Endometrial microvascular endothelial cells (primary cell): ENCODE data around the gene GGA2. TPM values are rescaled to one million over a fixed set of nuclear protein-coding genes. Genes with fewer than 3 reads are reported as not detected.
"Not testable (repeated sequence)": the region's sequence is repeated elsewhere in the genome, so short reads cannot be mapped to it uniquely, and the experiment has no call there.

Source experiments
- in situ Hi-C: cut with HindIII; loops from 2 replicates; pipeline ENCODE4 v1.10.0; 2017; ENCODE audit warnings: low sequenced_read_pairs, low pct_unique_long_range_greater_than_20kb; ENCODE audit errors: inconsistent ontology term
- total RNA-seq: library from RNA; depleted of rRNA; stranded (reverse); fragments of >200 nt; gene quantifications from one replicate; pipeline ENCODE4 v1.2.3, GENCODE V29; 2015; ENCODE audit errors: inconsistent ontology term

The GGA2 gene
- total RNA-seq, 1 donor from 2014 or later: 17.7 TPM

DNA sequence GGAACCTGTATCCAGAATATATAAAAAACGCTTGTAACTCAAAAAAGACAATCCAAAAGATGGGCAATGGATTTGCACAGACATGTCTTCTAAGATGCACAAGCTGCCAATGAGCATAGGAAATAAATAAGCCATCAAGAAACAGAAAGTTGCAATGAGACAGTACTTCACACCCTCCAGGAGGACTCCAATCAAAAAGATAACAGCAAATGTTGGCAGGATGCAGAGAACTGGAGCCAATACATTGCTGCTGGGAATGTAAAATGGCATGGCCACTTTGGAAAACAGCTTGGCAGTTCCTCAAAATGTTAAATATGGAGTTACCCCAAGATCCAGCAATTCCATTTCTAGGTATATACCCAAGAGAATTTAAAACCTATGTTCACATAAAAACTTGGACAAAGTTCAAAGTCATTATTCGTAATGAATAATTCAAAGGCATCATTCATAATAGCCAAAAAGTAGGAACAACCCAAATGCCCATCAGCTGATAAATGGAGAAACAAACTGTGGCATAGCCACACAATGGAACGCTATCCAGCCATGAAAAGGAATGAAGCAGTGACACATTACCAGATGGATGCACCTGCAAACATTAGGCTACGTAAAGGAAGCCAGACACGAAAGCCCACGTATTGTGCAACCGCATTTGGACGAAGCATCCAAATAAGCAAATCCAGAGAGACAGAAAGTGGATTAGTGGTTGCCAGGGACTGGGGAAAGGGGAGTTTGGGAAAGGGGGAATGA is 25.6 kb downstream of the GGA2 start:
- in situ Hi-C loops: no loop called here

- in situ Hi-C loops: not testable (repeated sequence)
Measured at GRCh38 chr16:23483492-23483891, 26.8 kb downstream of the GGA2 start.

DNA sequence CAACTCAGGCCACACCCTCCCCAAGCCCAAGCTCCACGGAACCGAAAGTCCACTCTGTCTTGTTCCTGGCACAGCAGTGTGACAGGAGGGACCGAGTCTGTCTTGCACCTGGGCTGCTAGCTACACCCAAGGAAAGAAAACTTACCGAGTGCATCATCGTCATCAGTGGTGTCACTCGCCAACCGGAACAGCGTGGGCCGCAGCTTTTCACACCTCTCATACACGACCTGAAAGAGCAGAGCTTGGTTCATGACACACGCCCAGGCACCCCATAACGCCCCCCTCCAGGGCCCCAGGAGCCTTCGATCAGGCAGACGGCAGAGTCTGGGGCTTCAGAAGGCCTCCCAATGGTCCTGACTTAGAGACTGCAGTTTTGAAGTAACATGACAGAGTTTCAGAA is 27.5 kb downstream of the GGA2 start:
- in situ Hi-C loops: no loop called here

GRCh38 chr16:23480257-23480656 is 30.0 kb downstream of the GGA2 start:
- in situ Hi-C loops: no loop called here

DNA sequence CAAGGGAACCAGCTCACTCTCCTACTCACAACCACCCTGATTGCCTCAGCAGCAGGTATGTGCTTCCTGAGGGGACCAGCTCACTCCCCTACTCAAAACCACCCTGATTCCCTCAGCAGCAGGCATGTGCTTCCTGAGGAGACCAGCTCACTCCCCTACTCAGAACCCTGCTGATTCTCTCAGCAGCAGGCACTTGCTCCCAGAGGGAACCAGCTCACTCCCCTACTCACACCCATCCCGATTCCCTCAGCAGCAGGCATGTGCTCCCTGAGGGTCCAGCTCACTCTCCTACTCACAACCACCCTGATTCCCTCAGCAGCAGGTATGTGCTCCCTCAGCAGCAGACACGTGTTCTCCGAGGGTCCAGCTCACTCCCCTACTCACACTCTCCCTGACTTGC is 31.2 kb downstream of the GGA2 start:
- in situ Hi-C loops: no loop called here

DNA sequence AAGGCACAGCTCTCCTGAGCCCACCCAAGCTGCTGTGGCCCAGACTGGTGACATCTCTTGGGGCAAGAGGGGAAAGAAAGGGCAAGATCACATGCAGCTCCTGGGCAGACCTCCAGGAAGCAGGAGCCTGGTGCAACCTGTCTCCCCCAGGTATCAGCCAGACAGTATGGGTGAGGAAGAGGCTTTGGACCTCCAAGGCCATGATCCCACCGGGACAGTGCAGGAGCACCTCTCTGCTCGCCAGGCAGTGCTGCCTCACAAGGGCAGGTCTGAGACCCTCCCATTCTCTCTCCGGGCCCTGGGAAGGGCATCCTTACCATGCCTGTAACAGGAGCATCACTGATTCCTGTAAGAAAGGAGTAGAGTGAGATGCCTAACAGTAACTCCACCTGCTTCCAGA is 31.7 kb downstream of the GGA2 start:
- in situ Hi-C loops: no loop called here

DNA sequence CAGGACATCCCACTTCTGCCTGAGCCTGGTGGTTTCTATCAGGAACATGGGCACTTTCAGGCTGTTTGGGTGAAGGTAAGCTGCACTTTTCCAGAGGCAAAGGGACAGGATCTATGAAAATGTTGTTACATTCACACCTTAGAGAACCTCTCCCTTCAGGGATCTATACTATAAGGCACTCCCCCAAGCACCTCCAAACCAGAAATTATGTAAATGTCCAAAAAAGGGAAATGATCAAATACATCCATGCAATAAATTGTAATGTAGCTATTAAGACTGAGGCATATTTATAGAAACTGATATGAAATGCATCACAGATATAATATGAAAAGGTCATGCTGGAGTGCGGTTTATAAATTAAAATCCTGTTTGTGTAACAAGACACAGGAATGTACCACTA is 34.0 kb downstream of the GGA2 start:
- in situ Hi-C loops: no loop called here

- in situ Hi-C loops: no loop called here
Measured at GRCh38 chr16:23469814-23470213, 40.5 kb downstream of the GGA2 start.

DNA sequence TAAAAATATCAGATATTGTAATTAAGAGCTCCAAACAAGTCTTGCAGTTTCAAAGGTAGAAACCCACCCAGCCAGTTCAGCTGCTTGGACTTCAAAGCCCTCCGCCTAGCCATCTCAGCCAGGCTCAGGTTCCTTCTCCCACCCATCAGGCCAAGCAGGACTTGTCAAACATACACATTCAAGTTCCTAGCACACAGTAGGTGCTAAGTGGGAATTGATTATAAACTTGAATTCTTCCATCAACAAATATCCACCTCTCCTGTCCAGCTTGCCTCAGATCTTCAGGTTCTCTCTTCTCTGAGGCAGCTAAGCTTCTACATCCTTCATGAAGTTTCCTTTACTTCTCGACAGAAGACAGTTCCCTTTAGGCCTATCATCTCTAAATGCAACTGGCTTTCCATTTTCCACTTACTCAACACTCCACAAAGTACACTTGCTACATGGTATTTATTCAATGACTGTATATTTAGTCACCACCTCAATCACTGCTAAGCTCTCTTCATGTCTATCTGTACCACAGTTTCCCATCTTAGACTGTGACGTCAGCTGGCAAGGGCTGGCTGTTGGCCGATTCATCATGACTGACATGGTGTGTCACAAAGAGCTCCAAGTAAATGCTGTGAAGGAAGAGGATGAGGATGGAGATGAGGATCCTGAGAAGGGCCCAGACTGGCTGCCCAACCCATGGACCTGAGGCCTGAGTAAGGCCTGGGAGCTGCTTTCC is 44.0 kb downstream of the GGA2 start:
- in situ Hi-C loops: no loop called here

DNA sequence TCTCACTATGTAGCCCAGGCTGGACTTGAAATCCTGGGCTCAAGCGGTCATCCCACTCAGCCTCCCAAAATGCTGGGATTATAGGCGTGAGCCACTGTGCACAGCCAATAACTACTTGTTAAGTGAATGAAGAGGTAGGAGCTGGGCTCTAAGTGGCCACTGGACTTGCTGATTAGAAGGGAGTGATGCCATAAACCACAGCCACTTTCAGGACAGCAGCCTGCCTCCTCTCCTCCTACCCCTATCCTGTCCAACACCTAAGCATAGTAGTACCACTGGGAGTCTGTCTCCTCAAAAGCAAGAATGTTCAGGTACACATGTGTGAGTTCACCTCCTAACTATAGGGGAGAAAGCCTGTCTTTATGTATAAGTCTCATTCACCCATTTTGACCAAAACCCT is 45.1 kb downstream of the GGA2 start:
- in situ Hi-C loops: no loop called here

- in situ Hi-C loops: no loop called here
Measured at GRCh38 chr16:23464196-23464595, 46.1 kb downstream of the GGA2 start.

GRCh38 chr16:23462994-23463393 is 47.3 kb downstream of the GGA2 start:
- in situ Hi-C loops: not testable (repeated sequence)

DNA sequence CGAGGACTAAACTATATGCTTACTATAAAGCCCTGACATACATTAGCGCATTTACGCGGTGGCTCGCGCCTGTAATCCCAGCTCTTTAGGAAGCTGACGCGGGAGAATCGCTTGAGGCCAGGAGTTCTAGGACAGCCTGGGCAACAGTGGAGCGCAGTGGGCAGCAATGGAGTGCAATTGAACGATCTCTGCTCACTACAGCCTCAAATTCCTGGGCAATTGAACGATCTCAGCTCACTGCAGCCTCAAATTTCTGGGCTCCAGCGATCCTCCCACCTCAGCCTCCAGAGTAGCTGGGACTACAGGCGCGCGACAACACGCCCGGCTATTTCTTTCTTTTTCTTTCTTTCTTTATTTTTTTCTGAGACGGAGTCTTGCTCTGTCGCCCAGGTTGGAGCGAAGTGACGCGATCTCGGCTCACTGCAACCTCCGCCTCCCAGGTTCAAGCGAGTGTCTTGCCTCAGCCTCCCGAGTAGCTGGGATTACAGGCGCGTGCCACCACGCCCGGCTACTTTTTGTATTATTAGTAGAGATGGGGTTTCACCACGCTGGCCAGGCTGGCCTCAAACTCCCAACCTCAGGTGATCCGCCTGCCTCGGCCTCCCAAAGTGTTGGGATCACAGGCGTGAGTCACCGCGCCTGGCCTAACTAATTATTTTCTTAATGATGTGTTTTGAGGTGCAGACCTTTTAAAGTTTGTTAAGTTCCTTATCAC is 56.8 kb downstream of the GGA2 start:
- in situ Hi-C loops: no loop called here

- in situ Hi-C loops: no loop called here
Measured at GRCh38 chr16:23452572-23453337, 57.5 kb downstream of the GGA2 start, which contains the start of gene COG7. Gene COG7, minus strand, starts transcription at chr16:23453189. Its CDS starts 195 bp downstream, at chr16:23452994.

DNA sequence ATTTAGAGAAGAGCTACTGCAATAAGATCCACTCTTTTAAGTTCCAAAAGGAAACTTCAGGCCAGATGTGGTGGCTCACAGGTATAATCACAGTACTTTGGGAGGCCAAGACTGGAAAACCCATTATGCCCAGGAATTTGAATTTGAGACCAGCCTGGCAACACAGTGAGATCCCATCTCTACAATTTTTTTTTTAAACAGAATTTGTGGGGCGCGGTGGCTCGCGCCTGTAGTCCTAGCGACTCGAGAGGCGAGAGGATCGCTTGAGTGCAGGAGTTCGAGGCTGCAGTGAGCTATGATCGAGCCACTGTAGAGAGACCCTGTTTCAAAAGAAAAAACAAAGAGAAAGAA is 58.1 kb downstream of the GGA2 start:
- in situ Hi-C loops: no loop called here

- in situ Hi-C loops: no loop called here
Measured at GRCh38 chr16:23448392-23448791, 61.9 kb downstream of the GGA2 start.

- in situ Hi-C loops: not testable (repeated sequence)
Measured at GRCh38 chr16:23437542-23437941, 72.8 kb downstream of the GGA2 start.

DNA sequence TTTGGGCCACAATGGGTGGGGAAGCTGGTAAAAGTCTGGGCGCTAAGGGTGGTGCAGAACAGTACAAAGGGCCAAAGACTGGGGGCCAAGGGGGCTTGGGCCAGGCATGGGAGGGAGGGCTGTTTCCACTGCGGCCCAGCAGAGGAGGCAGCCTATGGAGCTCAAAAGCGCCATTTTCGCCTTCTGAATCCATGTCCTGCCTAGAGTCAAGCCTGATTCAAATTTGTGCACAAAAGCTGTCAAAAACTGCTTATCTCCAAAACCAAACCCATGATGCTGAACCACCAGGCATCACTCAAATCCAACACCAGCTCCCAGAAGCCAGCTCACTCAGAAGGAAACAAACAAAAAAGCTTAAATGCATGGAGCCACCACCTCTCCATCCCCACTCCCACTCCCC is 73.3 kb downstream of the GGA2 start:
- in situ Hi-C loops: no loop called here

GRCh38 chr16:23435500-23435899 is 74.8 kb downstream of the GGA2 start:
- in situ Hi-C loops: no loop called here
